Natural killer cell (primary cell): ENCODE results near the gene CDH24. TPM values are rescaled to one million over a fixed set of nuclear protein-coding genes. Genes with fewer than 3 reads are reported as not detected.

ENCODE experiments used
- ATAC-seq, 3 donors: fragments of 150-1000 bp in 2 of 3; fragments of 200-7000 bp in 1 of 3; cut with Tn5 transposase; 1 replicate in 1 of 3; 2 replicates in 2 of 3; pipeline ENCODE4 v1.10.0; 2021; ENCODE audit warnings: mild to moderate bottlenecking in 2 of 3, moderate library complexity in 2 of 3
- DNase-seq, 2 donors: peaks; one replicate each; pipeline versions ENCODE4 v3.0.0 to v3.0.0-alpha.2; 2013 to 2021; ENCODE audit warnings: mixed read lengths in 1 of 2
- H3K27ac ChIP-seq: one replicate; pipeline ENCODE4 v1.5.1; 2013; ENCODE audit warnings: mild to moderate bottlenecking, low read length
- H3K27me3 ChIP-seq: one replicate; pipeline ENCODE4 v1.6.1; 2013; ENCODE audit warnings: low read length; ENCODE audit not compliant: control insufficient read depth, insufficient read depth
- H3K36me3 ChIP-seq: one replicate; pipeline ENCODE4 v1.6.1; 2013; ENCODE audit warnings: low read length; ENCODE audit not compliant: control insufficient read depth, insufficient read depth
- H3K4me1 ChIP-seq: one replicate; pipeline ENCODE4 v1.6.1; 2013; ENCODE audit warnings: low read length; ENCODE audit not compliant: control insufficient read depth, insufficient read depth
- H3K4me3 ChIP-seq: one replicate; pipeline ENCODE4 v1.5.1; 2013; ENCODE audit warnings: low read length
- H3K9me3 ChIP-seq: one replicate; pipeline ENCODE4 v1.6.1; 2013; ENCODE audit warnings: low read length; ENCODE audit not compliant: control insufficient read depth, insufficient read depth
- H3K27ac Mint-ChIP-seq, 2 donors: one replicate each; pipeline ENCODE4 v1.8.0; 2022; ENCODE audit warnings: mild to moderate bottlenecking in 2 of 2, mixed read lengths in 2 of 2, moderate library complexity in 1 of 2
- H3K27me3 Mint-ChIP-seq, 2 donors: one replicate each; pipeline ENCODE4 v1.8.0; 2022; ENCODE audit warnings: low read depth in 2 of 2, mixed read lengths in 2 of 2
- H3K36me3 Mint-ChIP-seq: one replicate; pipeline ENCODE4 v1.8.0; 2022; ENCODE audit warnings: mixed read lengths
- H3K4me1 Mint-ChIP-seq, 2 donors: one replicate each; pipeline ENCODE4 v1.8.0; 2022; ENCODE audit warnings: mixed read lengths in 2 of 2
- H3K4me3 Mint-ChIP-seq: one replicate; pipeline ENCODE4 v1.8.0; 2022; ENCODE audit warnings: mild to moderate bottlenecking, moderate library complexity, mixed read lengths
- H3K9me3 Mint-ChIP-seq, 2 donors: one replicate each; pipeline ENCODE4 v1.8.0; 2022; ENCODE audit warnings: mixed read lengths in 2 of 2
- CTCF ChIP-seq: fragments of 200-600 bp; IDR thresholded peaks from one replicate; pipeline ENCODE4 v1.8.0; 2022; ENCODE audit warnings: antibody characterized with exemption
- WGBS: methylation state at CpG from one replicate; pipeline ENCODE4 v1.1.7; 2013; ENCODE audit warnings: missing lambda C conversion rate; ENCODE audit not compliant: insufficient coverage; 5-methylcytosine and 5-hydroxymethylcytosine counted together
- intact Hi-C: fragments of 100-400 bp; cut with micrococcal nuclease; formaldehyde crosslinking; loops from one replicate; pipeline ENCODE4 v1.14.2; 2022
- total RNA-seq, 4 donors: library from RNA; stranded (reverse); fragments of 120-200 nt in 1 of 4; gene quantifications; one replicate each; pipeline versions ENCODE4 v1.2.3 to v1.2.4, GENCODE V29; 2013 to 2022

Gene CDH24
- total RNA-seq, 3 donors from 2014 or later (not counting 1 experiment from before 2014, with no cell fraction given): 1.9 to 4.9 (median 2.8) TPM

DNA sequence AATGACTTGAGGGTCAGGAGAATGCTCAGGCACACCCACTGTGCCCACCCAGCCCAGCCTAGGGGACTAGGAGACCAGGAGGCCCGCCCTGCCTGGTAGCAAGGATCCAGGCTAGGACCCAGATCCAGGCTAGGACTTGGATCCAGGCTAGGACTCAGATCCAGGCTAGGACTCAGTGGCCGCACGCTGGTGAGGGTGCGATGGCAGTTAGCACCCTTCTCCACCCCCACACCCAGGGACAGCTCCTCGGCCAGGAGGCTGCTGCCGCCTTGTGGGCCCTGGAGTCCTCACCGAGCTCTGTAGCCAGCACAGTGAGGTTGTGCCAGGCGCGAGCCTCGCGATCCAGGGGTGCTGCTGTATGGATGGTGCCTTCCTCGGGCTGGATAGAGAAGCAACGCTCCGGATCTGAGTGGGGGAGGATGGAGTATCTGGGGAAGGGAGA lies 5.1 kb downstream of the CDH24 start:
- intact Hi-C loops: loop anchor here (10.0 kb wide), 1 partner anchor 667 kb away; no protein-coding TSS in a partner anchor
- Mint-ChIP-seq H3K4me1 (peaks cover 11 to 18% of the 10 kb centered on the region in 2 donors), H3K27me3 (peaks cover 0 to 9% of the 10 kb centered on the region in 2 donors)

GRCh38 chr14:23051141-23052057 lies 5.9 kb downstream of the CDH24 start:
- ATAC-seq (no peak), DNase-seq (no peak)
- Mint-ChIP-seq H3K9me3 (no peaks in the 10 kb centered on the region), H3K27me3 (peaks cover 0 to 8% of the 10 kb centered on the region in 2 donors), H3K4me3 (no peak overlapping the region), H3K4me1 (peaks cover 5 to 12% of the 10 kb centered on the region in 2 donors), H3K27ac (no peak overlapping the region), H3K36me3 (no peaks in the 10 kb centered on the region)
- Histone ChIP-seq H3K9me3 (no peaks in the 10 kb centered on the region), H3K27me3 (no peaks in the 10 kb centered on the region), H3K27ac (no peak overlapping the region), H3K36me3 (no peaks in the 10 kb centered on the region), H3K4me3 (no peak overlapping the region), H3K4me1 (peaks cover 3% of the 10 kb centered on the region)
- intact Hi-C loops: loop anchor here (10.0 kb wide), 1 partner anchor 667 kb away; no protein-coding TSS in a partner anchor
- TF ChIP-seq CTCF: no peak
- WGBS: 85% methylated on average over 5 of the region's 5 CpGs

More for the DNA sequence above, 5.1 kb downstream of the CDH24 start:
- H3K4me3 Mint-ChIP-seq: no peak overlapping the region
- Histone ChIP-seq H3K4me3 (no peak overlapping the region), H3K9me3 (no peaks in the 10 kb centered on the region), H3K36me3 (no peaks in the 10 kb centered on the region), H3K27ac (no peak overlapping the region), H3K27me3 (no peaks in the 10 kb centered on the region), H3K4me1 (peaks cover 11% of the 10 kb centered on the region)
- WGBS: 88% methylated on average over 13 of the region's 14 CpGs
- H3K9me3 Mint-ChIP-seq: no peaks in the 10 kb centered on the region
- DNase-seq (no peak), ATAC-seq (no peak)
- H3K27ac Mint-ChIP-seq: no peak overlapping the region
- TF ChIP-seq CTCF: no peak
- H3K36me3 Mint-ChIP-seq: no peaks in the 10 kb centered on the region

- Mint-ChIP-seq H3K36me3 (no peaks in the 10 kb centered on the region), H3K27ac (no peak overlapping the region), H3K4me1 (peaks cover 0 to 5% of the 10 kb centered on the region in 2 donors), H3K27me3 (peaks cover 0 to 6% of the 10 kb centered on the region in 2 donors), H3K9me3 (no peaks in the 10 kb centered on the region), H3K4me3 (no peak overlapping the region)
- no peak for ATAC-seq
- no peak for DNase-seq
- no peaks in the 10 kb centered on the region for H3K27me3 ChIP-seq
- no peaks in the 10 kb centered on the region for H3K4me1 ChIP-seq
- no peak for TF ChIP-seq CTCF
- H3K36me3 ChIP-seq: no peaks in the 10 kb centered on the region
- H3K9me3 ChIP-seq: no peaks in the 10 kb centered on the region
- intact Hi-C loops: no loop called here
- no peak overlapping the region for H3K4me3 ChIP-seq
- WGBS: 96% methylated on average over 8 of the region's 9 CpGs
- H3K27ac ChIP-seq: no peak overlapping the region
Measured at GRCh38 chr14:23049011-23049410, 8.3 kb downstream of the CDH24 start.
